Neural progenitor cell (in vitro differentiated cells): ENCODE measurements around the gene MAGEA11.

ENCODE experiments used
- EZH2phosphoT487 ChIP-seq: fragments of 200-600 bp; sonication (generic); IDR thresholded peaks from 2 replicates; pipeline ENCODE4 v1.6.1; 2017; ENCODE audit warnings: antibody characterized with exemption
- TF ChIP-seq, protein P1 (sequence below): fragments of 200-600 bp; sonication (generic); IDR thresholded peaks from 2 replicates; pipeline ENCODE4 v1.5.1; 2017; ENCODE audit warnings: antibody characterized with exemption, mild to moderate bottlenecking

DNA sequence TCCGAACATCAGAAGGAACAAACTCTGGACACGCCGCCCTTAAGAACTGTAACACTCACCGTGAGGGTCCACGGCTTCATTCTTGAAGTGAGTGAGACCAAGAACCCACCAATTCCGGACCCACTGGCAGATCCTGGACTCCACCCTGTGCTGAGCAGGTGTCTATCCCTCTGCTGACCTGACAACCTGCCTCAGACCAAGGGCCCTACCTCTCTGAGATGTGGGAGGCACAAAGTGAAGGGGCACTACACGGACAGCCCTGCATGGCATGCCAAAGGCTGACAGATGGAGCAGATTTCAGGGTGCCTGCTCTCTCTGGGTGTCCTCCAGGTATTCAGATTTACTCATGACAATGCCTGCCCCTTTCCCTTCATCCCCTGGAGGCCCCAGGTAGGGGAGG lies 48.0 kb downstream of the MAGEA11 start:
- TF ChIP-seq EZH2phosphoT487: no peak
- TF ChIP-seq, protein P1, sequence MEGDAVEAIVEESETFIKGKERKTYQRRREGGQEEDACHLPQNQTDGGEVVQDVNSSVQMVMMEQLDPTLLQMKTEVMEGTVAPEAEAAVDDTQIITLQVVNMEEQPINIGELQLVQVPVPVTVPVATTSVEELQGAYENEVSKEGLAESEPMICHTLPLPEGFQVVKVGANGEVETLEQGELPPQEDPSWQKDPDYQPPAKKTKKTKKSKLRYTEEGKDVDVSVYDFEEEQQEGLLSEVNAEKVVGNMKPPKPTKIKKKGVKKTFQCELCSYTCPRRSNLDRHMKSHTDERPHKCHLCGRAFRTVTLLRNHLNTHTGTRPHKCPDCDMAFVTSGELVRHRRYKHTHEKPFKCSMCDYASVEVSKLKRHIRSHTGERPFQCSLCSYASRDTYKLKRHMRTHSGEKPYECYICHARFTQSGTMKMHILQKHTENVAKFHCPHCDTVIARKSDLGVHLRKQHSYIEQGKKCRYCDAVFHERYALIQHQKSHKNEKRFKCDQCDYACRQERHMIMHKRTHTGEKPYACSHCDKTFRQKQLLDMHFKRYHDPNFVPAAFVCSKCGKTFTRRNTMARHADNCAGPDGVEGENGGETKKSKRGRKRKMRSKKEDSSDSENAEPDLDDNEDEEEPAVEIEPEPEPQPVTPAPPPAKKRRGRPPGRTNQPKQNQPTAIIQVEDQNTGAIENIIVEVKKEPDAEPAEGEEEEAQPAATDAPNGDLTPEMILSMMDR: no peak
